ENCODE measurements around the gene IL15RA.
"Not testable (repeated sequence)": the region's sequence is repeated elsewhere in the genome, so short reads cannot be mapped to it uniquely, and the experiment has no call there.

Gene IL15RA

GRCh38 chr10:5968681-5969453 lies 8.5 kb downstream of the IL15RA start:
- DNase-seq = no peak

GRCh38 chr10:5968037-5968680 lies 9.2 kb downstream of the IL15RA start:
- DNase-seq = no peak

- no peak for DNase-seq
These were observed 12.1 kb downstream of the IL15RA start for GRCh38 chr10:5965266-5965665.

GRCh38 chr10:5964736-5965135 lies 12.6 kb downstream of the IL15RA start:
- DNase-seq = no peak

GRCh38 chr10:5963591-5963990 lies 13.8 kb downstream of the IL15RA start:
- DNase-seq = no peak

- DNase-seq = no peak
These were observed 14.3 kb downstream of the IL15RA start for GRCh38 chr10:5963071-5963470.

- not testable (repeated sequence) for DNase-seq
These were observed 14.9 kb downstream of the IL15RA start for GRCh38 chr10:5962358-5962940.

GRCh38 chr10:5961405-5962100 lies 15.8 kb downstream of the IL15RA start:
- no peak for DNase-seq

GRCh38 chr10:5960973-5961275 lies 16.4 kb downstream of the IL15RA start:
- DNase-seq = not testable (repeated sequence)

GRCh38 chr10:5960070-5960972 lies 17.0 kb downstream of the IL15RA start:
- no peak for DNase-seq

GRCh38 chr10:5959581-5960069 lies 17.7 kb downstream of the IL15RA start:
- no peak for DNase-seq

GRCh38 chr10:5959142-5959541 lies 18.2 kb downstream of the IL15RA start:
- no peak for DNase-seq

GRCh38 chr10:5958675-5959074 lies 18.7 kb downstream of the IL15RA start:
- no peak for DNase-seq

GRCh38 chr10:5958077-5958476 lies 19.3 kb downstream of the IL15RA start:
- no peak for DNase-seq

- no peak for DNase-seq
These were observed 21.0 kb downstream of the IL15RA start for GRCh38 chr10:5956146-5956936.

- no peak for DNase-seq
These were observed 23.7 kb downstream of the IL15RA start for GRCh38 chr10:5953676-5954075.

GRCh38 chr10:5952731-5953385 lies 24.5 kb downstream of the IL15RA start:
- no peak for DNase-seq

- no peak for DNase-seq
These were observed 25.5 kb downstream of the IL15RA start for GRCh38 chr10:5951721-5952407.

GRCh38 chr10:5951167-5951711 lies 26.1 kb downstream of the IL15RA start:
- DNase-seq = no peak

Data from activated CD4-positive, alpha-beta T cell treated with anti-CD3 and anti-CD28 coated beads for 1 hour (primary cell).